Lung (tissue), 12 donors: Measurements from ENCODE around the gene MCM10. TPM values are rescaled to one million over a fixed set of nuclear protein-coding genes. Genes with fewer than 3 reads are reported as not detected.
A peak's percentile ranks its signal among the peaks of the same experiment; 100 is the strongest.

ENCODE experiments used
- ATAC-seq: fragments of 200-7000 bp; cut with Tn5 transposase; one replicate; pipeline ENCODE4 v1.9.1; 2020; ENCODE audit warnings: moderate number of reproducible peaks; ENCODE audit not compliant: insufficient read depth, low FRiP score
- DNase-seq, 3 donors: peaks; one replicate each; pipeline ENCODE4 v3.0.0-alpha.2; 2013 to 2017
- H3K27ac ChIP-seq, 2 donors: one replicate each; pipeline ENCODE4 v1.5.1; 2013; ENCODE audit warnings: mild to moderate bottlenecking in 2 of 2, moderate library complexity in 2 of 2, control low read depth in 1 of 2, inconsistent platforms in 1 of 2, low read depth in 1 of 2, low read length in 1 of 2
- H3K27me3 ChIP-seq, 3 donors: one replicate each; pipeline ENCODE4 v1.5.1; 2013; ENCODE audit warnings: low read length in 2 of 3; ENCODE audit not compliant: control insufficient read depth in 3 of 3, insufficient read depth in 3 of 3
- H3K36me3 ChIP-seq, 4 donors: one replicate each; pipeline ENCODE4 v1.5.1; 2013; ENCODE audit warnings: low read length in 4 of 4, mild to moderate bottlenecking in 1 of 4, moderate library complexity in 1 of 4; ENCODE audit not compliant: control insufficient read depth in 4 of 4, insufficient read depth in 4 of 4
- H3K4me1 ChIP-seq, 5 donors: one replicate each; pipeline ENCODE4 v1.5.1; 2013; ENCODE audit warnings: low read length in 5 of 5, mild to moderate bottlenecking in 2 of 5, moderate library complexity in 1 of 5; ENCODE audit not compliant: control insufficient read depth in 5 of 5, insufficient read depth in 5 of 5
- H3K4me3 ChIP-seq: one replicate; pipeline ENCODE4 v1.5.1; 2013; ENCODE audit warnings: mild to moderate bottlenecking, control low read depth, moderate library complexity
- H3K9ac ChIP-seq, 2 donors: one replicate each; pipeline ENCODE4 v1.5.1; 2013; ENCODE audit warnings: low read length in 2 of 2, control low read depth in 1 of 2; ENCODE audit not compliant: insufficient read depth in 1 of 2
- H3K9me3 ChIP-seq, 4 donors: one replicate each; pipeline ENCODE4 v1.5.1; 2013; ENCODE audit warnings: low read length in 3 of 4, mild to moderate bottlenecking in 1 of 4, moderate library complexity in 1 of 4; ENCODE audit not compliant: control insufficient read depth in 4 of 4, insufficient read depth in 3 of 4
- CTCF ChIP-seq: IDR thresholded peaks from 2 replicates; pipeline ENCODE4 v1.5.1; 2012; ENCODE audit warnings: mild to moderate bottlenecking; ENCODE audit errors: control extremely low read depth, extremely low read depth
- WGBS, 2 donors: extraction: QIAGEN DNeasy Blood & Tissue Kit; methylation state at CpG; one replicate each; pipeline ENCODE4 v1.1.7; 2013; 5-methylcytosine and 5-hydroxymethylcytosine counted together
- polyA plus RNA-seq, 2 donors: library from polyadenylated mRNA; stranded (reverse); fragments of 200-250 nt; gene quantifications; one replicate each; pipeline ENCODE4 v1.2.1, GENCODE V29; 2013
- total RNA-seq, 2 donors: library from RNA; depleted of rRNA in 1 of 2; stranded (reverse); fragments of >200 nt in 1 of 2; gene quantifications; one replicate each; pipeline ENCODE4 v1.2.1, GENCODE V29; 2014 to 2021
- donor health status: control.
- donor health status: control.
- donor health status: Bipolar disorder and iron deficiency.
- donor health status: healthy.
- donor health status: DM: yes; HTN: yes; CAD: no.

Gene MCM10
- total and polyA plus RNA-seq, 4 donors, result 0.54 to 1.8 (median 1.0) TPM

GRCh38 chr10:13187135-13187534, 25.8 kb downstream of the MCM10 start:
- WGBS, 2 donors, result 98% methylated on average over 3 of the region's 3 CpGs
- TF ChIP-seq CTCF, result no peak
- Histone ChIP-seq H3K9ac (no peak overlapping the region), H3K27ac (no peak overlapping the region), H3K27me3 (no peaks in the 10 kb centered on the region), H3K9me3 (peaks cover 0 to 4% (median 0%) of the 10 kb centered on the region in 4 donors), H3K4me1 (peaks cover 0 to 28% (median 3%) of the 10 kb centered on the region in 5 donors), H3K36me3 (peaks cover 0 to 6% (median 0%) of the 10 kb centered on the region in 4 donors), H3K4me3 (no peak overlapping the region)
- no peak for ATAC-seq
- no peak for DNase-seq

GRCh38 chr10:13188593-13188992, 27.2 kb downstream of the MCM10 start:
- no peak overlapping the region for H3K27ac ChIP-seq
- no peaks in the 10 kb centered on the region for H3K27me3 ChIP-seq
- H3K9ac ChIP-seq, result no peak overlapping the region
- ATAC-seq, result no peak
- 94% methylated on average over 10 of the region's 10 CpGs for WGBS, 2 donors
- H3K4me3 ChIP-seq, result no peak overlapping the region
- no peak for TF ChIP-seq CTCF
- no peak for DNase-seq
- H3K4me1 ChIP-seq, result peaks cover 0 to 30% (median 3%) of the 10 kb centered on the region in 5 donors
- peaks cover 0 to 8% (median 0%) of the 10 kb centered on the region in 4 donors for H3K36me3 ChIP-seq
- peaks cover 0 to 4% (median 0%) of the 10 kb centered on the region in 4 donors for H3K9me3 ChIP-seq

- Histone ChIP-seq H3K9me3 (peaks cover 0 to 4% (median 0%) of the 10 kb centered on the region in 4 donors), H3K27me3 (no peaks in the 10 kb centered on the region), H3K4me1 (peaks cover 0 to 37% (median under 1%) of the 10 kb centered on the region in 5 donors), H3K9ac (peak overlapping the region in 1 of 2 donors; percentile 75), H3K27ac (no peak overlapping the region), H3K4me3 (no peak overlapping the region), H3K36me3 (peaks cover 0 to 8% (median 0%) of the 10 kb centered on the region in 4 donors)
- peak; percentile 80 to 96 (median 96) for DNase-seq
- 83 to 87% methylated on average over 4 of the region's 4 CpGs for WGBS, 2 donors
- no peak for TF ChIP-seq CTCF
- ATAC-seq, result no peak
Measured at GRCh38 chr10:13189961-13190360, 28.6 kb downstream of the MCM10 start.

GRCh38 chr10:13190816-13191215, 29.5 kb downstream of the MCM10 start:
- WGBS, 2 donors, result 93 to 95% methylated on average over 3 of the region's 3 CpGs
- Histone ChIP-seq H3K9me3 (peaks cover 0 to 4% (median 0%) of the 10 kb centered on the region in 4 donors), H3K27ac (no peak overlapping the region), H3K4me1 (peaks cover 0 to 37% (median 0%) of the 10 kb centered on the region in 5 donors), H3K9ac (peak overlapping the region in 1 of 2 donors; percentile 16), H3K27me3 (no peaks in the 10 kb centered on the region), H3K4me3 (no peak overlapping the region), H3K36me3 (peaks cover 0 to 3% (median 0%) of the 10 kb centered on the region in 4 donors)
- ATAC-seq (no peak), DNase-seq (peak in 2 of 3 donors; percentile 77 to 81)
- no peak for TF ChIP-seq CTCF
